Left lung (tissue), 10 donors: Measurements from ENCODE around the gene LTBP1. TPM values are rescaled to one million over a fixed set of nuclear protein-coding genes. Genes with fewer than 3 reads are reported as not detected.
"Not testable (repeated sequence)": the region's sequence is repeated elsewhere in the genome, so short reads cannot be mapped to it uniquely, and the experiment has no call there.

Experiments
- ATAC-seq: fragments of 200-7000 bp; cut with Tn5 transposase; one replicate; pipeline ENCODE4 v1.9.1; 2020; ENCODE audit warnings: moderate library complexity
- DNase-seq, 4 donors: peaks; one replicate each; pipeline ENCODE4 v3.0.0-alpha.2; 2013 to 2020
- H3K27ac ChIP-seq, 2 donors: fragments of 200-600 bp; sonication (generic) in 1 of 2; one replicate each; pipeline versions ENCODE4 v1.5.0 to v1.8.0; 2020 to 2021
- H3K27me3 ChIP-seq, 2 donors: fragments of 200-600 bp; sonication (generic) in 1 of 2; one replicate each; pipeline versions ENCODE4 v1.5.0 to v1.8.0; 2020 to 2021
- H3K36me3 ChIP-seq, 2 donors: fragments of 200-600 bp; sonication (generic) in 1 of 2; one replicate each; pipeline versions ENCODE4 v1.5.0 to v1.8.0; 2020 to 2021
- H3K4me1 ChIP-seq, 2 donors: fragments of 200-600 bp; one replicate each; pipeline ENCODE4 v1.8.0; 2021
- H3K4me3 ChIP-seq, 2 donors: fragments of 200-600 bp; sonication (generic) in 1 of 2; one replicate each; pipeline versions ENCODE4 v1.5.0 to v1.8.0; 2020 to 2021; ENCODE audit warnings: mild to moderate bottlenecking in 1 of 2
- H3K9me3 ChIP-seq, 2 donors: fragments of 200-600 bp; sonication (generic) in 1 of 2; one replicate each; pipeline versions ENCODE4 v1.5.0 to v1.8.0; 2020 to 2021
- CTCF ChIP-seq, 2 donors: fragments of 200-600 bp; sonication (generic) in 1 of 2; IDR thresholded peaks; one replicate each; pipeline versions ENCODE4 v1.5.0 to v1.8.0; 2021; ENCODE audit warnings: antibody characterized with exemption in 2 of 2
- intact Hi-C, 2 donors: fragments of 100-400 bp; cut with DNase I; formaldehyde crosslinking; loops; one replicate each; pipeline versions ENCODE4 v1.11.2 to v1.14.2; 2022
- polyA plus RNA-seq, 6 donors: library from polyadenylated mRNA; unstranded; fragments of 120-200 nt; gene quantifications; one replicate each; pipeline ENCODE4 v1.2.1, GENCODE V29; 2013; ENCODE audit not compliant: insufficient read length in 6 of 6
- total RNA-seq, 2 donors: library from RNA; stranded (reverse); fragmentation: NEBNext Ultra II Directional; extraction: Animal tissue kit (Norgen Biotek cat#: 25700); gene quantifications; one replicate each; pipeline ENCODE4 v1.2.1, GENCODE V29; 2021
- donor health status: DM: no; HTN: yes; CAD: no.
- donor health status: DM: no; HTN: no; CAD: no.

LTBP1 gene
- total and polyA plus RNA-seq, 8 donors, result 35.4 to 81.2 (median 50.9) TPM

DNA sequence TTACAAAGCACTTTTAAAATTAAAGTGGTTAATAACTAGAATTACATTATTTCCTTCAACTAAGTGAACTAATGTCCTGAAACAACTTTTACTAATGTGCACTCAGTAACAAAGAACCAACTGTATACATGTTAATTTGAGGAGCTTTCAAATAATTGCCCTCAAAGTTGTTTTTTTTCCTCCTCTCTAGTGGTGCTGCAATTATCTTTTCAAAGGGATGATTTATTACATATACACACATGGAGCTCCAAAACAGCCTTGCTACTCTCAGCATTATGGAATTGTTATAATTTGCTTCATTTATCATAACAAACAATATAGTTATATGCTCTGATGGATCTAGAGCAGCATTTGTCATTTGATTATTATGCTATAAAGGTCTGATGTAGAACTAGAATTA lies 283.4 kb downstream of the LTBP1 start:
- DNase-seq (no peak), ATAC-seq (no peak)
- Histone ChIP-seq H3K4me1 (no peaks in the 10 kb centered on the region), H3K27ac (no peak overlapping the region), H3K27me3 (no peaks in the 10 kb centered on the region), H3K4me3 (no peak overlapping the region), H3K9me3 (no peaks in the 10 kb centered on the region), H3K36me3 (no peaks in the 10 kb centered on the region)
- no peak for TF ChIP-seq CTCF (IDR thresholded peaks at IDR 0.05)
- intact Hi-C loops, result no loop called here

GRCh38 chr2:33230842-33231241 lies 284.1 kb downstream of the LTBP1 start:
- Histone ChIP-seq H3K27me3 (no peaks in the 10 kb centered on the region), H3K4me3 (no peak overlapping the region), H3K27ac (no peak overlapping the region), H3K9me3 (no peaks in the 10 kb centered on the region), H3K36me3 (no peaks in the 10 kb centered on the region), H3K4me1 (no peaks in the 10 kb centered on the region)
- DNase-seq, result no peak
- intact Hi-C loops, result no loop called here
- TF ChIP-seq CTCF (IDR thresholded peaks at IDR 0.05), result no peak
- ATAC-seq, result no peak

- H3K9me3 ChIP-seq, H3K4me1 ChIP-seq, ATAC-seq, H3K4me3 ChIP-seq, DNase-seq, H3K36me3 ChIP-seq, intact Hi-C loops, H3K27ac ChIP-seq, H3K27me3 ChIP-seq: not testable (repeated sequence)
Measured at GRCh38 chr2:33235559-33235958, 288.8 kb downstream of the LTBP1 start.

DNA sequence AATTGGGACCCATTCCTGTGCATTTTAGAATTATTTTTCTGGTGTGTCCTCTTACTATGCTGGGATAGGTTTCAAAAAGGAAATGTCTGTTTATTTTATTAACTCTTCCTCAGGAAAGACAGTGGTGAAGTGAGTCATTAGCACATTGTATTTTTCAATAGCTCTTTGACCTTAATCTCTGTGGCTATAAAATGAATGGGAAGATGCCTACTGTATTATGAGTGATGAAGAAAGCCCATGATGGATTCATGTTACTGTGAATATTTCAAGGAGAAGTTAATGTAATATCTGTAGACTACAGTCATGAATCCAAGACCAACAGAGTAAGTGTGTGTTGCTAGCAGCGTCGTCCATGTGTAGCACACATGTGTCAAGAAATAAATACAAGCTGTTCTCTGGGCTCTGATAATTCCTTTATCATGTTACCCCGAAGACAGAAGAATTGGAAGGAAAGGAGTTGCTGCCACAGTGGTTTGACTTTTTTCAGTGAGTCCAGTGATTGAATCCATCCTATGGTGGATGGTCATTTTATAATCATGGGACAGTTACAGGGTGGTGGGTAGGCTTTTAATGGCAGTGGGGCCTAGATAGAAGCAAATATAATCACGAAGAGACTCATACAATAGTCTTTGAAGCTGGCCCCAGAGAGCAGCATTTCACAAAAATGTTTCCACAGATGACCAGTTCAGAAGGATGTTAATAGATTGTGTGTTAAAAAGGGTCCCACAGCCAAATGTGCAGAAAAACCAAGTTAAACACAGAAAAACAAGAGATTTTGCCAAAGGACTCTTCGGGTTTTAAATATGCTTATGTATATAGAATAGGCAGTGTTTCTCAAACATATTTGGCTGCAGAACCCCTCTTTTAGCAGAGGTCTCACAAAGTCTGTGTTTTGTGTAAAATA lies 290.0 kb downstream of the LTBP1 start:
- intact Hi-C loops, result no loop called here
- Histone ChIP-seq H3K27me3 (no peaks in the 10 kb centered on the region), H3K4me1 (no peaks in the 10 kb centered on the region), H3K4me3 (no peak overlapping the region), H3K9me3 (no peaks in the 10 kb centered on the region), H3K36me3 (no peaks in the 10 kb centered on the region), H3K27ac (no peak overlapping the region)
- peak in 2 of 4 donors; percentile 76 to 82 for DNase-seq
- no peak for TF ChIP-seq CTCF (IDR thresholded peaks at IDR 0.05)
- ATAC-seq, result no peak

GRCh38 chr2:33238111-33238510 lies 291.4 kb downstream of the LTBP1 start:
- H3K9me3 ChIP-seq, result no peaks in the 10 kb centered on the region
- H3K36me3 ChIP-seq, result no peaks in the 10 kb centered on the region
- ATAC-seq (no peak), DNase-seq (no peak)
- intact Hi-C loops, result no loop called here
- H3K27me3 ChIP-seq, result no peaks in the 10 kb centered on the region
- H3K4me1 ChIP-seq, result no peaks in the 10 kb centered on the region
- H3K4me3 ChIP-seq, result no peak overlapping the region
- TF ChIP-seq CTCF (IDR thresholded peaks at IDR 0.05), result no peak
- no peak overlapping the region for H3K27ac ChIP-seq
